Measurements from ENCODE around the gene CD300E. TPM values are rescaled to one million over a fixed set of nuclear protein-coding genes. Genes with fewer than 3 reads are reported as not detected.

Gene CD300E
- total RNA-seq, 1 donor from 2014 or later, result 0.52 TPM

Other genes with a start within 250 kb of the CD300E start
- 44.4 TPM for gene GPRC5C, start 191.7 kb downstream of the CD300E start, total RNA-seq
- gene CD300A, start 157.1 kb downstream of the CD300E start, total RNA-seq, result 1.0 TPM
- gene CD300LB, start 92.3 kb downstream of the CD300E start, total RNA-seq, result not detected
- gene CD300C, start 77.6 kb downstream of the CD300E start, total RNA-seq, result under 0.01 TPM
- gene CD300H, start 56.2 kb downstream of the CD300E start, total RNA-seq, result not detected
- not detected for gene CD300LD, start 31.5 kb downstream of the CD300E start, total RNA-seq
- 0.52 TPM for gene CD300LF, start 89.2 kb upstream of the CD300E start, total RNA-seq
- 1.0 TPM for gene RAB37, start 113.5 kb upstream of the CD300E start, total RNA-seq
- 5.2 TPM for gene NHERF1, start 124.9 kb upstream of the CD300E start, total RNA-seq
- 17.7 TPM for gene NAT9, start 152.6 kb upstream of the CD300E start, total RNA-seq
- gene GRIN2C, start 236.1 kb upstream of the CD300E start, total RNA-seq, result 2.1 TPM
- gene FDXR, start 249.3 kb upstream of the CD300E start, total RNA-seq, result 3.7 TPM